ENCODE measurements around the gene PMFBP1.

- TF ChIP-seq, protein P1, sequence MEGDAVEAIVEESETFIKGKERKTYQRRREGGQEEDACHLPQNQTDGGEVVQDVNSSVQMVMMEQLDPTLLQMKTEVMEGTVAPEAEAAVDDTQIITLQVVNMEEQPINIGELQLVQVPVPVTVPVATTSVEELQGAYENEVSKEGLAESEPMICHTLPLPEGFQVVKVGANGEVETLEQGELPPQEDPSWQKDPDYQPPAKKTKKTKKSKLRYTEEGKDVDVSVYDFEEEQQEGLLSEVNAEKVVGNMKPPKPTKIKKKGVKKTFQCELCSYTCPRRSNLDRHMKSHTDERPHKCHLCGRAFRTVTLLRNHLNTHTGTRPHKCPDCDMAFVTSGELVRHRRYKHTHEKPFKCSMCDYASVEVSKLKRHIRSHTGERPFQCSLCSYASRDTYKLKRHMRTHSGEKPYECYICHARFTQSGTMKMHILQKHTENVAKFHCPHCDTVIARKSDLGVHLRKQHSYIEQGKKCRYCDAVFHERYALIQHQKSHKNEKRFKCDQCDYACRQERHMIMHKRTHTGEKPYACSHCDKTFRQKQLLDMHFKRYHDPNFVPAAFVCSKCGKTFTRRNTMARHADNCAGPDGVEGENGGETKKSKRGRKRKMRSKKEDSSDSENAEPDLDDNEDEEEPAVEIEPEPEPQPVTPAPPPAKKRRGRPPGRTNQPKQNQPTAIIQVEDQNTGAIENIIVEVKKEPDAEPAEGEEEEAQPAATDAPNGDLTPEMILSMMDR (conservative IDR thresholded peaks at IDR 0.05; ENCODE audit: low read depth, low read length): no peak
- TF ChIP-seq USF2 (IDR thresholded peaks at IDR 0.05; ENCODE audit: low read depth, low read length): no peak
- no peak for TF ChIP-seq POLR2A (IDR thresholded peaks at IDR 0.05; ENCODE audit: low read depth, low read length)
- no peak for TF ChIP-seq CHD1 (IDR thresholded peaks at IDR 0.05; ENCODE audit: low read depth, low read length)
- TF ChIP-seq SMC3 (IDR thresholded peaks at IDR 0.05; ENCODE audit: low read depth, low read length): no peak
- TF ChIP-seq CEBPB (IDR thresholded peaks at IDR 0.05; ENCODE audit: low read depth, low read length): no peak
- TF ChIP-seq MAFK (IDR thresholded peaks at IDR 0.05; ENCODE audit: low read depth, low read length): no peak
- no peak for TF ChIP-seq FOS (IDR thresholded peaks at IDR 0.05; ENCODE audit: low read depth, low read length)
- no peak for TF ChIP-seq RCOR1 (IDR thresholded peaks at IDR 0.05; ENCODE audit: insufficient replicate concordance, low read length)
- TF ChIP-seq RAD21 (IDR thresholded peaks at IDR 0.05; ENCODE audit: low read length): no peak
- TF ChIP-seq, protein P2, sequence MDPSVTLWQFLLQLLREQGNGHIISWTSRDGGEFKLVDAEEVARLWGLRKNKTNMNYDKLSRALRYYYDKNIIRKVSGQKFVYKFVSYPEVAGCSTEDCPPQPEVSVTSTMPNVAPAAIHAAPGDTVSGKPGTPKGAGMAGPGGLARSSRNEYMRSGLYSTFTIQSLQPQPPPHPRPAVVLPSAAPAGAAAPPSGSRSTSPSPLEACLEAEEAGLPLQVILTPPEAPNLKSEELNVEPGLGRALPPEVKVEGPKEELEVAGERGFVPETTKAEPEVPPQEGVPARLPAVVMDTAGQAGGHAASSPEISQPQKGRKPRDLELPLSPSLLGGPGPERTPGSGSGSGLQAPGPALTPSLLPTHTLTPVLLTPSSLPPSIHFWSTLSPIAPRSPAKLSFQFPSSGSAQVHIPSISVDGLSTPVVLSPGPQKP (IDR thresholded peaks at IDR 0.05; ENCODE audit: borderline replicate concordance, low read depth, low read length): no peak
Observed at GRCh38 chr16:72139908-72140307, 32.0 kb downstream of the PMFBP1 start.

All from IMR-90 (cell line).